Measurements from ENCODE around the gene RC3H2.
A peak's percentile ranks its signal among the peaks of the same experiment; 100 is the strongest.
"Not testable (repeated sequence)": the region's sequence is repeated elsewhere in the genome, so short reads cannot be mapped to it uniquely, and the experiment has no call there.

- peak in 2 of 3 experiments; percentile 11 to 24; a peak in 2 of 4 replicates for TF ChIP-seq CTCF (IDR thresholded peaks at IDR 0.05; ENCODE audit: control extremely low read depth in 1 of 3, insufficient read depth in 1 of 3, low read depth in 1 of 3, low read length in 3 of 3)
- TF ChIP-seq EGR1 (IDR thresholded peaks at IDR 0.05; ENCODE audit: borderline replicate concordance, low read depth, low read length); POLR2A (IDR thresholded peaks at IDR 0.05; ENCODE audit: control extremely low read depth in 1 of 2, low read depth in 2 of 2, low read length in 2 of 2); JUN (IDR thresholded peaks at IDR 0.05; ENCODE audit: low read depth, low read length); BCL11A (IDR thresholded peaks at IDR 0.05; ENCODE audit: low read depth in 2 of 2, low read length in 2 of 2); MAFK (IDR thresholded peaks at IDR 0.05; ENCODE audit: low read depth, low read length); KDM4A (IDR thresholded peaks at IDR 0.05; ENCODE audit: low read depth, low read length, severe bottlenecking): not testable (repeated sequence)
Measured at GRCh38 chr9:122838441-122838840, 66.7 kb downstream of the RC3H2 start.
